Activated B cell treated with CpG ODN at 0.5 μM for 24 hours (primary cell): ENCODE results near the gene MRPS27. TPM values are rescaled to one million over a fixed set of nuclear protein-coding genes. Genes with fewer than 3 reads are reported as not detected.

Experiments
- ATAC-seq: fragments of 200-7000 bp; cut with Tn5 transposase; one replicate; pipeline ENCODE4 v1.10.0; 2021; ENCODE audit warnings: low read depth, mild to moderate bottlenecking, moderate library complexity
- CTCF ChIA-PET: fragments of 350-600 bp; sonication (Branson Sonifier 250); formaldehyde crosslinking; loops from one replicate; lab custom pipeline; 2021; ENCODE audit warnings: antibody characterized with exemption; lab: Charles Lee
- POLR2A ChIA-PET: fragments of 350-600 bp; sonication (Branson Sonifier 250); formaldehyde crosslinking; loops from one replicate; lab custom pipeline; 2021; ENCODE audit warnings: antibody characterized with exemption; lab: Charles Lee
- DNase-seq: peaks from one replicate; pipeline ENCODE4 v3.0.0; 2022
- H3K27ac Mint-ChIP-seq: one replicate; pipeline ENCODE4 v1.8.0; 2020; ENCODE audit warnings: mixed read lengths
- H3K27me3 Mint-ChIP-seq: one replicate; pipeline ENCODE4 v1.8.0; 2021; ENCODE audit warnings: mixed read lengths
- H3K36me3 Mint-ChIP-seq: one replicate; pipeline ENCODE4 v1.8.0; 2021; ENCODE audit warnings: low read depth, mixed read lengths
- H3K4me1 Mint-ChIP-seq: one replicate; pipeline ENCODE4 v1.8.0; 2021; ENCODE audit warnings: mixed read lengths
- H3K4me3 Mint-ChIP-seq: one replicate; pipeline ENCODE4 v1.8.0; 2020; ENCODE audit warnings: mild to moderate bottlenecking, mixed read lengths
- H3K9me3 Mint-ChIP-seq: one replicate; pipeline ENCODE4 v1.8.0; 2020; ENCODE audit warnings: mixed read lengths
- intact Hi-C: fragments of 100-400 bp; cut with micrococcal nuclease; formaldehyde crosslinking; loops from one replicate; pipeline ENCODE4 v1.15.1; 2024
- total RNA-seq: library from RNA; stranded (reverse); gene quantifications from 2 replicates; pipeline ENCODE4 v1.2.3, GENCODE V29; 2022
- TF ChIP-seq, protein P1 (sequence below): fragments of 200-600 bp; IDR thresholded peaks from one replicate; pipeline ENCODE4 v1.8.0; 2022; ENCODE audit warnings: antibody characterized with exemption, mild to moderate bottlenecking

The MRPS27 gene
- 69.2 and 71.6 TPM in 2 replicates for total RNA-seq

DNA sequence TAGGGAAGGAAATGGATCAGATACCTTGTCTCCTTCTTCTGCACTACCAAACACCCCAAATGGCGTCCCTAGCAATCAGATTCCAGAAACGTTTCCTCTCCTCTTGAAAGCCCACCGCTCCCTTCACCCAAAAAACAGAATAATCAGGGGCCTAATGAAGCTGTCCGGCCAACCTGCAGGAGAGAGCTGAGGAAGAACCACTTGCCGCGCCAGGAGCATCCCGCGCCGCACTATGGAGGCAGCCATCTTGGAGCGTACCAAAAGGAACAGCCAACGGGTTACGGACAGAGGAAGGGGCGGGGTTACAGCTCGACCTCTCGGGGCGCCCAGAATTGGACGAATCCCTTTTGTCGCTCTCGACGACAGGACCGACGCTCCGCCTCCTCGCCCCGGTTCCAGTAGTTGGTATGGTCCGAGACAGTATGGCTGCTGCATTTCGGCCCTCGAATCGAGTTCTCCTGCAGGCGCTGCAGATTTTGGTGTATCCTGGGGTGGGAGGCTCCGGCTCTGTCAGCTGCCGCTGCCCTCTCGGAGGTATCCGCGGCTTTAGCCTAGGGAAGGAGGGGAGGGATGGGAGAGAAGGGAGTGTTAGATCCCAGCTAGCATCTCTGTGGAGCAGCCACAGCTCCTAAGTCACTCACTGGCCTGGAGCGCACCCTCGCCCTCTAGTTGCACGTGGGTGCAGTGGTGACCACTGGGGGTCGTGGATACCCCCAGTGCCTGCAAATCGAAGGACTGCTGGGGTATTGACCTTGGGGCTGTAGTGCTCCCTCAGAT lies at the start of gene MRPS27, which contains the start of gene PTCD2:
Gene MRPS27 (minus strand): TSS at position 265 of the 777 bp plus-strand sequence. CDS start 19 bp downstream, at position 246.
Gene PTCD2 (plus strand): TSS at position 398 of the 777 bp plus-strand sequence. CDS start 10 bp downstream, at position 408.
- ChIA-PET POLR2A (interaction anchor here (0.5 to 2.9 kb wide), 15 partner anchors 10 to 662 kb away, joined by 3 to 74 read pairs (median 5); partner anchors contain the start of gene TNPO1), CTCF (interaction anchor here (1.0 to 3.2 kb wide), 4 partner anchors 12 to 497 kb away, joined by 3 to 28 read pairs (median 4); no protein-coding TSS in a partner anchor)
- no peaks in the 10 kb centered on the region for H3K9me3 Mint-ChIP-seq
- H3K27ac Mint-ChIP-seq: peak within 1 kb of the TSS; percentile 93
- no peaks in the 10 kb centered on the region for H3K27me3 Mint-ChIP-seq
- DNase-seq (peak; percentile 79), ATAC-seq (peak; percentile 99)
- peaks cover 25% of the 10 kb centered on the region for H3K4me1 Mint-ChIP-seq
- H3K4me3 Mint-ChIP-seq: peak within 1 kb of the TSS; percentile 98
- TF ChIP-seq, protein P1, sequence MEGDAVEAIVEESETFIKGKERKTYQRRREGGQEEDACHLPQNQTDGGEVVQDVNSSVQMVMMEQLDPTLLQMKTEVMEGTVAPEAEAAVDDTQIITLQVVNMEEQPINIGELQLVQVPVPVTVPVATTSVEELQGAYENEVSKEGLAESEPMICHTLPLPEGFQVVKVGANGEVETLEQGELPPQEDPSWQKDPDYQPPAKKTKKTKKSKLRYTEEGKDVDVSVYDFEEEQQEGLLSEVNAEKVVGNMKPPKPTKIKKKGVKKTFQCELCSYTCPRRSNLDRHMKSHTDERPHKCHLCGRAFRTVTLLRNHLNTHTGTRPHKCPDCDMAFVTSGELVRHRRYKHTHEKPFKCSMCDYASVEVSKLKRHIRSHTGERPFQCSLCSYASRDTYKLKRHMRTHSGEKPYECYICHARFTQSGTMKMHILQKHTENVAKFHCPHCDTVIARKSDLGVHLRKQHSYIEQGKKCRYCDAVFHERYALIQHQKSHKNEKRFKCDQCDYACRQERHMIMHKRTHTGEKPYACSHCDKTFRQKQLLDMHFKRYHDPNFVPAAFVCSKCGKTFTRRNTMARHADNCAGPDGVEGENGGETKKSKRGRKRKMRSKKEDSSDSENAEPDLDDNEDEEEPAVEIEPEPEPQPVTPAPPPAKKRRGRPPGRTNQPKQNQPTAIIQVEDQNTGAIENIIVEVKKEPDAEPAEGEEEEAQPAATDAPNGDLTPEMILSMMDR: no peak
- intact Hi-C loops: loop anchor here (1.0 to 5.0 kb wide), 7 partner anchors 12 to 1247 kb away; partner anchors contain the start of genes ANKRA2, BDP1, BTF3 and TNPO1
- H3K36me3 Mint-ChIP-seq: peaks cover 38% of the 10 kb centered on the region

DNA sequence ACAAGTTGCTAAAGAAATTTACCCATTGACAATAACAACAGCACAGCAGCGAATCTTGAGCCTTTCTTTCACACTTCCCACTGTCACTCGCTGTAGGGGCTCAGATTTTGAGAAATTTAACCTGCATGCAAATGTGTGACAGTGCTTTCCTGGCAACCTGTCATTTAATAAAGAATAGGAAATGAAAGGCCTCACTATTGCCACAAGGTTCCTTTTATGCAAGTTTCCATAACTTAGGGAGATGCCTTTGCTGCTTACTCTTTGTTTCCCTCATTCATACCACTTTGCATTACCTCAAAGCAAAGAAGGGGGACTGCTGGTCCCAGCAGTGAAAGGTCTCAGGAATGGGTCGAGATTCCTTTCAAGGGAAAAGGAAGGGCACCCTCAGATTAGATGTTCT lies 49.7 kb upstream of the MRPS27 start:
- ATAC-seq (no peak), DNase-seq (no peak)
- Mint-ChIP-seq H3K9me3 (no peaks in the 10 kb centered on the region), H3K4me3 (no peak overlapping the region), H3K27me3 (no peaks in the 10 kb centered on the region), H3K36me3 (no peaks in the 10 kb centered on the region), H3K27ac (no peak overlapping the region), H3K4me1 (peaks cover 11% of the 10 kb centered on the region)
- intact Hi-C loops: loop anchor here (5.0 to 10.0 kb wide), 2 partner anchors 475 to 833 kb away; no protein-coding TSS in a partner anchor
- TF ChIP-seq, protein P1: no peak
- POLR2A ChIA-PET: interaction anchor here (0.5 kb wide), 1 partner anchor 49 kb away, joined by 3 read pairs; no protein-coding TSS in a partner anchor
- CTCF ChIA-PET: interaction anchor here (2.0 kb wide), 1 partner anchor 155 kb away, joined by 9 read pairs; no protein-coding TSS in a partner anchor

DNA sequence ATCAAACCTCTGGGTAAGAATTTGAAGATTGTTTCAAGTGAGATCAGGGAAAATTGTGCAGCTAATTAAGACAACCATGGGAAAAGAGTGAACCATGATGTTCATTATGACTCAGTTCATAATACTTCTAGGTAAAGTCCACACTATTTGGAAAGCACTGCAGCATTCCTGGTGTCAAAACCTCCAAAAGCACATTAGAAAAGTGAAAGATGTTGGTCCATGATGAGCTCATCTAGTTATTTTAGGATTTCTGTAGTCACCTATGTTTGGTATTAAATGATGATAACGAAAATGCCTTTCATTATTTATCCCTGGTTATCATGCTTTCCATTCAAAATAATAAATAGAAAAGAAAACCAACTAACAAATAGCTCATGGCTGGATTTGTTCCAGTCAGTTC lies 49.3 kb upstream of the MRPS27 start:
- Mint-ChIP-seq H3K27me3 (no peaks in the 10 kb centered on the region), H3K27ac (no peak overlapping the region), H3K4me3 (no peak overlapping the region), H3K36me3 (no peaks in the 10 kb centered on the region), H3K4me1 (peaks cover 11% of the 10 kb centered on the region), H3K9me3 (no peaks in the 10 kb centered on the region)
- DNase-seq (no peak), ATAC-seq (no peak)
- TF ChIP-seq, protein P1: no peak
- intact Hi-C loops: loop anchor here (5.0 to 10.0 kb wide), 2 partner anchors 476 to 833 kb away; no protein-coding TSS in a partner anchor
- ChIA-PET CTCF (interaction anchor here (2.0 kb wide), 1 partner anchor 155 kb away, joined by 9 read pairs; no protein-coding TSS in a partner anchor), POLR2A (no interaction called here)

DNA sequence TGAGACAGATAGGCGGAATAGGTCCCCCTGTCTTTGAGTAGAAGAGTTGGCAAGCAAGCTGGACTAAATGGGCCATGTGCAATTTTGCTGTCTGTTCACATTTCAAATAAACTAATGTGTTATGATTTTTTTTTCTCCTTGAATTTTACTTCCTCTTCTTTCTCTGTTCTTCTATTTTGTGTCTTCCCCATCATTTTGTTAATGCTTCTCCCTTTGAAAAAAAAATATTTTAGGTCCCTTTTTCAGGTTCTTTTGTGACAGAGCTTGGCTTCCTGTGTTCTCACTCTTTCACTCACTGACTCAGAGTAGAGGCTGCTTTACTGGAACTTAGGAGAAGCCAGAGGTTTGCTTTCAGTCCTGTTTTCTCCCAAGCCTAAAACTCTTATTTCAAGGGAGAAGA lies 48.2 kb upstream of the MRPS27 start:
- TF ChIP-seq, protein P1: no peak
- Mint-ChIP-seq H3K9me3 (no peaks in the 10 kb centered on the region), H3K27ac (no peak overlapping the region), H3K4me1 (peaks cover 11% of the 10 kb centered on the region), H3K36me3 (no peaks in the 10 kb centered on the region), H3K4me3 (no peak overlapping the region), H3K27me3 (no peaks in the 10 kb centered on the region)
- DNase-seq: no peak
- CTCF ChIA-PET: interaction anchor here (0.9 to 3.2 kb wide), 3 partner anchors 156 to 450 kb away, joined by 3 to 59 read pairs (median 9); no protein-coding TSS in a partner anchor
- POLR2A ChIA-PET: no interaction called here
- intact Hi-C loops: loop anchor here (5.0 to 10.0 kb wide), 2 partner anchors 477 to 834 kb away; no protein-coding TSS in a partner anchor
- no peak for ATAC-seq
